Body of pancreas (tissue), 4 donors: ENCODE data around the gene PTGFR. TPM values are rescaled to one million over a fixed set of nuclear protein-coding genes. Genes with fewer than 3 reads are reported as not detected.

ENCODE experiments used
- ATAC-seq: fragments of 150-250 bp; one replicate; pipeline ENCODE4 v1.9.1; 2016
- DNase-seq, 4 donors: peaks; one replicate each; pipeline ENCODE4 v3.0.0-alpha.2; 2019
- H3K27ac ChIP-seq, 4 donors: fragments of 200-600 bp; sonication (generic); 1 replicate in 3 of 4; 2 replicates in 1 of 4; pipeline versions ENCODE4 v1.5.1 to v1.6.1; 2016 to 2019; ENCODE audit warnings: mild to moderate bottlenecking in 1 of 4, mixed read lengths in 1 of 4, moderate library complexity in 1 of 4
- H3K27me3 ChIP-seq, 2 donors: fragments of 200-600 bp; sonication (generic); one replicate each; pipeline ENCODE4 v1.6.0; 2016; ENCODE audit warnings: mild to moderate bottlenecking in 1 of 2
- H3K36me3 ChIP-seq, 2 donors: fragments of 200-600 bp; sonication (generic); replicated peaks in 1 of 2; 2 replicates each; pipeline ENCODE4 v1.5.1; 2016; ENCODE audit warnings: low read depth in 2 of 2; ENCODE audit not compliant: insufficient read depth in 1 of 2
- H3K4me1 ChIP-seq: fragments of 200-600 bp; sonication (generic); one replicate; pipeline ENCODE4 v1.6.0; 2016
- H3K4me3 ChIP-seq, 2 donors: fragments of 200-600 bp; sonication (generic); 1 replicate in 1 of 2; 2 replicates in 1 of 2; pipeline ENCODE4 v1.5.1; 2016 to 2019
- H3K9me3 ChIP-seq, 3 donors: fragments of 200-600 bp; sonication (generic); 1 replicate in 2 of 3; 2 replicates in 1 of 3; pipeline ENCODE4 v1.5.1; 2016
- POLR2A ChIP-seq, 3 donors: fragments of 450-650 bp; IDR thresholded peaks; one replicate each; pipeline ENCODE4 v1.6.1; 2016; ENCODE audit warnings: antibody characterized with exemption in 3 of 3, mild to moderate bottlenecking in 2 of 3
- WGBS, 2 donors: methylation state at CpG; one replicate each; pipeline ENCODE4 v1.1.5; 2017; 5-methylcytosine and 5-hydroxymethylcytosine counted together
- intact Hi-C: fragments of 100-400 bp; cut with DNase I; formaldehyde crosslinking; loops from one replicate; pipeline ENCODE4 v1.15.1; 2023
- total RNA-seq, 2 donors: library from RNA; depleted of rRNA; stranded (reverse); fragments of >200 nt; gene quantifications; one replicate each; pipeline ENCODE4 v1.1.0, GENCODE V29; 2016
- TF ChIP-seq, protein P1 (sequence below), 7 experiments: fragments of 450-650 bp in 4 of 7; fragments of 200-600 bp in 3 of 7; sonication (generic) in 3 of 7; IDR thresholded peaks; one replicate each; pipeline ENCODE4 v1.5.1; 2016 to 2019; ENCODE audit warnings: antibody characterized with exemption in 7 of 7

Gene PTGFR, protein sequence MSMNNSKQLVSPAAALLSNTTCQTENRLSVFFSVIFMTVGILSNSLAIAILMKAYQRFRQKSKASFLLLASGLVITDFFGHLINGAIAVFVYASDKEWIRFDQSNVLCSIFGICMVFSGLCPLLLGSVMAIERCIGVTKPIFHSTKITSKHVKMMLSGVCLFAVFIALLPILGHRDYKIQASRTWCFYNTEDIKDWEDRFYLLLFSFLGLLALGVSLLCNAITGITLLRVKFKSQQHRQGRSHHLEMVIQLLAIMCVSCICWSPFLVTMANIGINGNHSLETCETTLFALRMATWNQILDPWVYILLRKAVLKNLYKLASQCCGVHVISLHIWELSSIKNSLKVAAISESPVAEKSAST
- 1 to 10 TPM; 1.0 to 3.0 TPM for total RNA-seq

DNA sequence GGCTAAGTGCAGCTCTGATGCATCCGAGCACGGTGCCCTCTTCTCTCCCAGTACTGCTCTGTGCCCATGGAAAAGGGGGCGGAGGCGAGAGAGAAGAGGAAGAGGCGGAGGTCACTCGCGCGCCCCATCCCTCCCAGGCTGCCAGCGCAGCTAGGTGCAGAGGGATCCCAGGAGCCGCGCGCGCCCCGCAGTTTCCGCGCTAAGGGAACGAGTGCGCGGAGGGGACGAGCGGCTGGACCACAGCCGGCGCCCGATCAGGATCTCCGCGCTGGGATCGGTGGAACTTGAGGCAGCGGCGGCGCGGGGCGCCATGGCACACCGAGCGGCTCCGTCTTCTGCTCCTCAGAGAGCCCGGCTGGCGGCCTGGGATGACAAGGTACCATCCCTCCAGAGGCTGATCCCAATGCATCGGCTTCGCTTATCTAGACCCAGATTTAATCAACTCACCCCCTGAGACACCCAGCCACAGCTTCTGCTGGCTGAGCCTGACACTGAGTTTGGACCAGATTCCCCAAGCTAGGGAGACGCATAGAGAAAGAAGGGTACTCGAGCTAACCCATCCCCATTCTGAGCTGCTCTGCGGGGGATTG lies at the start of gene PTGFR:
Gene PTGFR, plus strand, starts transcription at position 114 of the 590 bp plus-strand sequence. CDS start 1,770 bp downstream, outside the sequence.
- H3K27me3 ChIP-seq: no peaks in the 10 kb centered on the region
- no peaks in the 10 kb centered on the region for H3K9me3 ChIP-seq
- TF ChIP-seq, protein P1, sequence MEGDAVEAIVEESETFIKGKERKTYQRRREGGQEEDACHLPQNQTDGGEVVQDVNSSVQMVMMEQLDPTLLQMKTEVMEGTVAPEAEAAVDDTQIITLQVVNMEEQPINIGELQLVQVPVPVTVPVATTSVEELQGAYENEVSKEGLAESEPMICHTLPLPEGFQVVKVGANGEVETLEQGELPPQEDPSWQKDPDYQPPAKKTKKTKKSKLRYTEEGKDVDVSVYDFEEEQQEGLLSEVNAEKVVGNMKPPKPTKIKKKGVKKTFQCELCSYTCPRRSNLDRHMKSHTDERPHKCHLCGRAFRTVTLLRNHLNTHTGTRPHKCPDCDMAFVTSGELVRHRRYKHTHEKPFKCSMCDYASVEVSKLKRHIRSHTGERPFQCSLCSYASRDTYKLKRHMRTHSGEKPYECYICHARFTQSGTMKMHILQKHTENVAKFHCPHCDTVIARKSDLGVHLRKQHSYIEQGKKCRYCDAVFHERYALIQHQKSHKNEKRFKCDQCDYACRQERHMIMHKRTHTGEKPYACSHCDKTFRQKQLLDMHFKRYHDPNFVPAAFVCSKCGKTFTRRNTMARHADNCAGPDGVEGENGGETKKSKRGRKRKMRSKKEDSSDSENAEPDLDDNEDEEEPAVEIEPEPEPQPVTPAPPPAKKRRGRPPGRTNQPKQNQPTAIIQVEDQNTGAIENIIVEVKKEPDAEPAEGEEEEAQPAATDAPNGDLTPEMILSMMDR (IDR thresholded peaks at IDR 0.05): no peak
- peak in 2 of 3 donors; percentile 23 to 26 for TF ChIP-seq POLR2A (IDR thresholded peaks at IDR 0.05)
- peak within 1 kb of the TSS in 1 of 2 donors; percentile 40 for H3K4me3 ChIP-seq
- H3K36me3 ChIP-seq: no peaks in the 10 kb centered on the region
- intact Hi-C loops: no loop called here
- H3K4me1 ChIP-seq: peaks cover 36% of the 10 kb centered on the region
- DNase-seq: peak; percentile 20 to 51 (median 29)
- H3K27ac ChIP-seq: peak within 1 kb of the TSS in 2 of 4 donors; percentile 57 to 75
- WGBS, 2 donors: 0 to 1% methylated on average over 5 to 42 of the region's 42 CpGs
- peak; percentile 68 for ATAC-seq

DNA sequence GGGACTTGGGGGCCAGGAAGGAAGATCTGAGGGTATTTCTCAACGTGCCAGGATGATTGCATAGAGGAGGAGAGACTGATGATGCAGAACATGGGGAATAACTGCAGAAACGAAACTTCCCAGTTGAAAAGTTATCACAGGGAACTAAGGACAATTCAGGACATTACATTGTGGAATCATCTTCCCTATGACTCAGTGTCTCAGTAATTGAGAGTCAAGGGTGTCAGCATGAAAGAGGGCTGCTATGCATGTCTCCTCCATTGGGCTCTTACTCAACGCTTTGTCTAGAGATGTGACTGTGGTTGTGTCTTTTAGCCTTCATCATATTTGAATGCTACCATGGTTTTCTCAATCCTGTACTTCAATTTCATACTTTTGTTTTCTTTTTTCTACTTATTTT lies 48.9 kb upstream of the PTGFR start:
- Histone ChIP-seq H3K4me1 (no peaks in the 10 kb centered on the region), H3K36me3 (no peaks in the 10 kb centered on the region), H3K27ac (no peak overlapping the region), H3K4me3 (no peak overlapping the region), H3K9me3 (no peaks in the 10 kb centered on the region), H3K27me3 (no peaks in the 10 kb centered on the region)
- TF ChIP-seq, protein P1 (IDR thresholded peaks at IDR 0.05): no peak
- TF ChIP-seq POLR2A (IDR thresholded peaks at IDR 0.05): no peak
- intact Hi-C loops: no loop called here
- no peak for DNase-seq
- WGBS, 2 donors: 51 to 57% methylated on average over 3 of the region's 3 CpGs
- no peak for ATAC-seq

DNA sequence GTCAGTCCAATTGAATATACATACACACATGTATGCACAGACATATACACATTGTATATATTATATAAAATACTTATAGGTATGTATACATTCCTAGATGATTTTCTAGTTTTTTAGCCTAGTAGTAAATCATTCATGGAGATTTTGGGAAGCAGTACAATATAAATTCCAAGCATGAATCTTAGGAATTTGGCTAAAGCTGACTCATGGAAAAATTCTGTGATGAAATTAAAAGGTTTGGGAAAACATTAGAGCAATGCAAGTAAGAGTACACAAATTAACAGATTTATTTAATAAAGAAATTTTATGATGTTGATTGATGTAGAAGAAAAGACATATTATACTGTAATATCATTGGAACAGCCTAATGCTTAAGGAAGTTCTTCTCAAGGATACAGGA lies 43.7 kb upstream of the PTGFR start:
- intact Hi-C loops: no loop called here
- no peaks in the 10 kb centered on the region for H3K27me3 ChIP-seq
- ATAC-seq (no peak), DNase-seq (no peak)
- H3K27ac ChIP-seq: no peak overlapping the region
- no peaks in the 10 kb centered on the region for H3K9me3 ChIP-seq
- no peaks in the 10 kb centered on the region for H3K36me3 ChIP-seq
- no peaks in the 10 kb centered on the region for H3K4me1 ChIP-seq
- TF ChIP-seq, protein P1 (IDR thresholded peaks at IDR 0.05): no peak
- H3K4me3 ChIP-seq: no peak overlapping the region

DNA sequence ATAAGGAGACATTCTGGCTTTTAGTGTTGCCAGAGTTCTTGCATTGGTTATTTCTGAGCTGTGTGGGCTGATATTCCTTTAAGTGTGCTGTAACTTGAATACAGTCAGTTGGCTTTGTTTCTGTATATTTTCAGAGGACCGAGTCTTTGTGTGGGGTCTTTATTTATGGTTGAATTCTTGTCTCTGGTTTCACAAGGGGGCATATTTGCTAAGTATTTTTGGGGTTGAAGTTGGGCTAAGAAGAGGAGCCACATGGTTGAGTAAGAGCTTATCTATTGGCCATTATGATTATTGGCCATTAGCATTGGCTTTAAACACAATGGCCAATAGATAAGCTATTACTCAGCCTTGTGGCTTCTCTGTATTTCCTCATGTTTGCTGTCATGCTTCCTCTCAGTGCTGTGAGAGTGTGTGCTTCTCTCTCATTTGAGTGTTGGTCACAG lies 26.3 kb upstream of the PTGFR start:
- intact Hi-C loops: no loop called here
- no peaks in the 10 kb centered on the region for H3K4me1 ChIP-seq
- no peak for ATAC-seq
- no peaks in the 10 kb centered on the region for H3K27me3 ChIP-seq
- no peak for TF ChIP-seq POLR2A (IDR thresholded peaks at IDR 0.05)
- TF ChIP-seq, protein P1 (IDR thresholded peaks at IDR 0.05): no peak
- no peaks in the 10 kb centered on the region for H3K36me3 ChIP-seq
- no peaks in the 10 kb centered on the region for H3K9me3 ChIP-seq
- DNase-seq: no peak
- 72 to 82% methylated on average over 1 of the region's 1 CpG for WGBS, 2 donors
- no peak overlapping the region for H3K4me3 ChIP-seq
- no peak overlapping the region for H3K27ac ChIP-seq
